ENCODE results near the gene KIF16B. TPM values are rescaled to one million over a fixed set of nuclear protein-coding genes. Genes with fewer than 3 reads are reported as not detected.

The KIF16B gene
- total RNA-seq, 3 donors from 2014 or later = 23.8 to 47.9 (median 36.9) TPM

DNA sequence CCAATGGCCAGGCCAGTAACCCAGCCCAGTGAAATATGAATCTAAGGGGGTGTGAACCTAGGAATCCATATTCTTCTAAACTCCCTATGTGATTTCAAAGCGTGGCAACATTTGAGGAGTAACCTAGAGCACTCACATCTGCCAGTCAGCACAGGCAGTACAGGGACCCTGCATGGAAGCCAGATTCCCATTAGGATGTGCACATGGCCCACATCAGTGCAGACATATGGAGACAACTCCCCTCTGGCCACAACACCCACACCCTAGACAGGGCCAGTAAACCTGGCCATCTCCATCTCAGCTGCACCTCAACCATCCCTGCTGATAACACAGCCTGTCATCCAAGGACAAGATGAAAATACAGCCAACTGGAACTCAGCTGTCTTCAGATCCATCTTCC, 56.5 kb downstream of the KIF16B start:
- no peak overlapping the region for H3K4me3 ChIP-seq
- no peak for DNase-seq (ENCODE audit: low spot score in 2 of 2)
- no peaks in the 10 kb centered on the region for H3K36me3 ChIP-seq
- TF ChIP-seq POLR2AphosphoS5 (IDR thresholded peaks at IDR 0.05) (no peak), POLR2A (IDR thresholded peaks at IDR 0.05) (no peak)
- TF ChIP-seq, protein P1, sequence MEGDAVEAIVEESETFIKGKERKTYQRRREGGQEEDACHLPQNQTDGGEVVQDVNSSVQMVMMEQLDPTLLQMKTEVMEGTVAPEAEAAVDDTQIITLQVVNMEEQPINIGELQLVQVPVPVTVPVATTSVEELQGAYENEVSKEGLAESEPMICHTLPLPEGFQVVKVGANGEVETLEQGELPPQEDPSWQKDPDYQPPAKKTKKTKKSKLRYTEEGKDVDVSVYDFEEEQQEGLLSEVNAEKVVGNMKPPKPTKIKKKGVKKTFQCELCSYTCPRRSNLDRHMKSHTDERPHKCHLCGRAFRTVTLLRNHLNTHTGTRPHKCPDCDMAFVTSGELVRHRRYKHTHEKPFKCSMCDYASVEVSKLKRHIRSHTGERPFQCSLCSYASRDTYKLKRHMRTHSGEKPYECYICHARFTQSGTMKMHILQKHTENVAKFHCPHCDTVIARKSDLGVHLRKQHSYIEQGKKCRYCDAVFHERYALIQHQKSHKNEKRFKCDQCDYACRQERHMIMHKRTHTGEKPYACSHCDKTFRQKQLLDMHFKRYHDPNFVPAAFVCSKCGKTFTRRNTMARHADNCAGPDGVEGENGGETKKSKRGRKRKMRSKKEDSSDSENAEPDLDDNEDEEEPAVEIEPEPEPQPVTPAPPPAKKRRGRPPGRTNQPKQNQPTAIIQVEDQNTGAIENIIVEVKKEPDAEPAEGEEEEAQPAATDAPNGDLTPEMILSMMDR (IDR thresholded peaks at IDR 0.05) = no peak
- no peaks in the 10 kb centered on the region for H3K27me3 ChIP-seq
- intact Hi-C loops (cut with DNase I; ENCODE audit: low total_unique reads) = no loop called here
- H3K27ac ChIP-seq = no peak overlapping the region
- H3K4me1 ChIP-seq = no peaks in the 10 kb centered on the region
- H3K9me3 ChIP-seq = no peaks in the 10 kb centered on the region

DNA sequence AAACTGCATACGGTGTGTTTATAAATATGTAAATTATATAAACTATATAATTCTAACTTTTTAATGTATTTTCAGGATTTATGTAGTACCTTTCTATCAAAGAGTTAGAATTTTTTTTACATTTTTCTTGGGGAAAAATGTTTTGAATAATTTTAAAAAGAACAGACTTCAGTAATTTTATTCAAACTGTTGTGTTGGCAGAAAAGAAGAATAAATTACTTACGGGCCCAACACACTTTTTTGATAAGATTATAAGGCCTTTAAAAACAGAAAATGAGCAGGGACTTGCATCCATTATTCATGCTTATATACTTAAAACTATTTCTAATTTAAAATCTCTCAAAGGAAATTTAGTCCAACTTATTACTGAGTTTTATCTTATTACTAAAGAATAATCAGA, 58.2 kb downstream of the KIF16B start:
- TF ChIP-seq POLR2A (IDR thresholded peaks at IDR 0.05) (no peak), POLR2AphosphoS5 (IDR thresholded peaks at IDR 0.05) (no peak)
- TF ChIP-seq, protein P1 (IDR thresholded peaks at IDR 0.05) = no peak
- Histone ChIP-seq H3K4me3 (no peak overlapping the region), H3K36me3 (no peaks in the 10 kb centered on the region), H3K4me1 (no peaks in the 10 kb centered on the region), H3K27me3 (no peaks in the 10 kb centered on the region), H3K27ac (no peak overlapping the region), H3K9me3 (no peaks in the 10 kb centered on the region)
- intact Hi-C loops (cut with DNase I; ENCODE audit: low total_unique reads) = no loop called here
- DNase-seq (ENCODE audit: low spot score in 2 of 2) = no peak

DNA sequence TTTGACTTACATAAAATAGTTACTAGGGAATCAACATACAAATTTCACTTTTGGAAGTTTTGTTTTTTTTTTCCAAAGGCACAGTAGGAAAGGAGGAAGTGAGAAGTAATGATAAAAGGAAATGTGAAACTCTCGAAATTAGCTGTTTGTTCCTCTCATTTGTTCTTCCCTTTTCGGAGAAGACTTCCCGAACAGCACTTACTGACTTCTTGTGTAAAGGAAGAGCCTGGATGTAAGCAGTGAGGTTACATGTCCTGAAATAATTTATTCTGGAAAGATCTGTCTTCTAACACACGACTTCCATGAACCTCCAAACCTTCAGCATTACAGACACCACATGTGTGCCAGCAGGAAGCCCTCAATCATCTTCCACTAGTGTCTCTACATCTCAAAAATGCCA, 59.1 kb downstream of the KIF16B start:
- Histone ChIP-seq H3K4me1 (no peaks in the 10 kb centered on the region), H3K9me3 (no peaks in the 10 kb centered on the region), H3K36me3 (no peaks in the 10 kb centered on the region), H3K4me3 (no peak overlapping the region), H3K27ac (no peak overlapping the region), H3K27me3 (no peaks in the 10 kb centered on the region)
- no peak for DNase-seq (ENCODE audit: low spot score in 2 of 2)
- no peak for TF ChIP-seq POLR2A (IDR thresholded peaks at IDR 0.05)
- TF ChIP-seq, protein P1 (IDR thresholded peaks at IDR 0.05) = no peak
- TF ChIP-seq POLR2AphosphoS5 (IDR thresholded peaks at IDR 0.05) = no peak
- intact Hi-C loops (cut with DNase I; ENCODE audit: low total_unique reads) = no loop called here

DNA sequence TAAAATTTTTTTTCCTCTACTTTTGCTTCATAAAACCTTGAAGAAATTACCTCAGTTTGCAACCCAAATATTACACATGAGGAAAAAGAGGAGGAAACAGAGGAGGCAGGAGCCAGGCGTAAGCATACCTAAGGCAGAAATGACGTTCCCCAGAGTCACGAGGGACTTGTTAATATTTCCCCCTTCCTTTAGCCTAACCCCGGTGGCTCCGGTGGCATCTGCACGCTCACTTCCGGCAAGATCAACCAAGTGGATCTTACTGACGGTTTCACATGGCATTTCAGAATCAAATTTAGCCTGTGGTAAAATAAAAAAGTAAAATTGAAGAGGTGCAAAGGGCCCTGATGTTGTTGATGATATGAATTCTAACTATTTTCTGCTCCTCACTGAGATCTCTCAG, 67.4 kb downstream of the KIF16B start:
- H3K4me1 ChIP-seq = no peaks in the 10 kb centered on the region
- intact Hi-C loops (cut with DNase I; ENCODE audit: low total_unique reads) = no loop called here
- peaks cover 3% of the 10 kb centered on the region for H3K36me3 ChIP-seq
- H3K27ac ChIP-seq = no peak overlapping the region
- H3K4me3 ChIP-seq = no peak overlapping the region
- H3K9me3 ChIP-seq = no peaks in the 10 kb centered on the region
- TF ChIP-seq POLR2A (IDR thresholded peaks at IDR 0.05) = no peak
- TF ChIP-seq, protein P1 (IDR thresholded peaks at IDR 0.05) = no peak
- TF ChIP-seq POLR2AphosphoS5 (IDR thresholded peaks at IDR 0.05) = no peak
- DNase-seq (ENCODE audit: low spot score in 2 of 2) = no peak
- no peaks in the 10 kb centered on the region for H3K27me3 ChIP-seq

DNA sequence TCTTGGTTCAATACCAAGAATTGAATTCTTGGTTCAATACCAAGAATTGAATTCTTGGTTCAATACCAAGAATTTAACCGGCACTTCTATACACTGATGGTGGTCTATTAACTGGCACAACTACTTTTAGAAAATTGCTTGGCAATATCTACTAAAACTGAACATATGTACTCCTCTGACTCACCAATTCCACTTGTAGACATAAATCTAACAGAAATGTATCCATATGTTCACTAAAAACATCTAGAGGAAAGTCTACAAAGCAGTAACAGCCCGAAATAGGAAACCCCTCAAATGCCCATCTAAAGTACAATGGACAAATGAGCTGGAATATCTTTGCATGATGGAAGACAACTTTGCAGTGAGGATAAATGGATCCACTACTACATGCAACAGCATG, 71.9 kb downstream of the KIF16B start:
- no peaks in the 10 kb centered on the region for H3K27me3 ChIP-seq
- H3K4me1 ChIP-seq = no peaks in the 10 kb centered on the region
- TF ChIP-seq POLR2AphosphoS5 (IDR thresholded peaks at IDR 0.05) (no peak), POLR2A (IDR thresholded peaks at IDR 0.05) (no peak)
- TF ChIP-seq, protein P1 (IDR thresholded peaks at IDR 0.05) = no peak
- H3K36me3 ChIP-seq = peaks cover 3% of the 10 kb centered on the region
- no peaks in the 10 kb centered on the region for H3K9me3 ChIP-seq
- no peak overlapping the region for H3K27ac ChIP-seq
- no peak overlapping the region for H3K4me3 ChIP-seq
- DNase-seq (ENCODE audit: low spot score in 2 of 2) = no peak
- intact Hi-C loops (cut with DNase I; ENCODE audit: low total_unique reads) = no loop called here

All from breast epithelium (tissue), 4 donors.